ENCODE measurements around the gene FRMD4B. TPM values are rescaled to one million over a fixed set of nuclear protein-coding genes. Genes with fewer than 3 reads are reported as not detected.
"Not testable (repeated sequence)": the region's sequence is repeated elsewhere in the genome, so short reads cannot be mapped to it uniquely, and the experiment has no call there.

FRMD4B gene
- total and polyA plus RNA-seq, 2 donors (not counting 1 experiment from before 2014, with no cell fraction given): 0.86 to 1.2 TPM

- no peak overlapping the region for H3K27ac ChIP-seq (ENCODE audit: insufficient read depth, low read length)
- no peaks in the 10 kb centered on the region for H4K20me1 ChIP-seq (ENCODE audit: control insufficient read depth, extremely low read depth, insufficient read depth, low read length)
- DNase-seq (ENCODE audit: low read depth in 2 of 2): no peak
- no peak overlapping the region for H2AFZ ChIP-seq (ENCODE audit: low read length)
- no peaks in the 10 kb centered on the region for H3K4me1 ChIP-seq (ENCODE audit: control insufficient read depth, extremely low read depth, insufficient read depth, low read length)
- no peaks in the 10 kb centered on the region for H3K36me3 ChIP-seq (ENCODE audit: control insufficient read depth, insufficient read depth, low read length)
- H3K9me3 ChIP-seq (ENCODE audit: control insufficient read depth, insufficient read depth, low read depth, low read length): no peaks in the 10 kb centered on the region
- H3K9ac ChIP-seq (ENCODE audit: insufficient read depth, low read length): no peak overlapping the region
- H3K79me2 ChIP-seq (ENCODE audit: control insufficient read depth, insufficient read depth, low read length): no peaks in the 10 kb centered on the region
- TF ChIP-seq, protein P1, sequence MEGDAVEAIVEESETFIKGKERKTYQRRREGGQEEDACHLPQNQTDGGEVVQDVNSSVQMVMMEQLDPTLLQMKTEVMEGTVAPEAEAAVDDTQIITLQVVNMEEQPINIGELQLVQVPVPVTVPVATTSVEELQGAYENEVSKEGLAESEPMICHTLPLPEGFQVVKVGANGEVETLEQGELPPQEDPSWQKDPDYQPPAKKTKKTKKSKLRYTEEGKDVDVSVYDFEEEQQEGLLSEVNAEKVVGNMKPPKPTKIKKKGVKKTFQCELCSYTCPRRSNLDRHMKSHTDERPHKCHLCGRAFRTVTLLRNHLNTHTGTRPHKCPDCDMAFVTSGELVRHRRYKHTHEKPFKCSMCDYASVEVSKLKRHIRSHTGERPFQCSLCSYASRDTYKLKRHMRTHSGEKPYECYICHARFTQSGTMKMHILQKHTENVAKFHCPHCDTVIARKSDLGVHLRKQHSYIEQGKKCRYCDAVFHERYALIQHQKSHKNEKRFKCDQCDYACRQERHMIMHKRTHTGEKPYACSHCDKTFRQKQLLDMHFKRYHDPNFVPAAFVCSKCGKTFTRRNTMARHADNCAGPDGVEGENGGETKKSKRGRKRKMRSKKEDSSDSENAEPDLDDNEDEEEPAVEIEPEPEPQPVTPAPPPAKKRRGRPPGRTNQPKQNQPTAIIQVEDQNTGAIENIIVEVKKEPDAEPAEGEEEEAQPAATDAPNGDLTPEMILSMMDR (conservative IDR thresholded peaks at IDR 0.05 in 1 of 2, IDR thresholded peaks at IDR 0.05 in 1 of 2; ENCODE audit: low read depth in 1 of 2, low read length in 2 of 2): no peak
- no peak for TF ChIP-seq EZH2 (IDR thresholded peaks at IDR 0.05; ENCODE audit: low read length, missing control alignments)
- no peaks in the 10 kb centered on the region for H3K27me3 ChIP-seq (ENCODE audit: control insufficient read depth, insufficient read depth, low read length)
- H3K4me2 ChIP-seq (ENCODE audit: extremely low read depth, insufficient read depth, low read length): no peak overlapping the region
- H3K4me3 ChIP-seq (replicated peaks in 1 of 4; ENCODE audit: control extremely low read depth in 1 of 4, insufficient read depth in 1 of 4, low read depth in 3 of 4, low read length in 4 of 4): no peak overlapping the region
Measured at GRCh38 chr3:69236812-69237707, 148.8 kb downstream of the FRMD4B start.

DNA sequence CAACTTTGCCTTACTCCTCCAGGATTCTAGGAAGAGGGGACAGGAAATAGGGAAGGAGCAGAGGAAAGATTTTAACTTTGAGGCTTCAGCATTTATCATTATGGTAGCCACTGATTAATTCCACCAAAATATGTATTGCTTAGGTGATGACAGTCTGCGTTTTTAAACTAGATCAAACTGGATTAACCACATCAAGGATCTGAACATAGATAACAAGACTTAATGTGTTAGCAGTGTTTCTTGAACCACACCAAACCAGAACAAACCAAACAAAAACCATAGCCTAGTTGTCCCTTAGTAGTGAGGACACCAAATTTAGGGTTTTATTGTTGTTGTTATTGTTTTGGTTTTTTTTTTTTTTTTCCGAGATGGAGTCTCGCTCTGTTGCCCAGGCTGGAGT is 150.0 kb downstream of the FRMD4B start:
- Histone ChIP-seq H4K20me1 (ENCODE audit: control insufficient read depth, extremely low read depth, insufficient read depth, low read length) (no peaks in the 10 kb centered on the region), H3K4me1 (ENCODE audit: control insufficient read depth, extremely low read depth, insufficient read depth, low read length) (no peaks in the 10 kb centered on the region), H3K27me3 (ENCODE audit: control insufficient read depth, insufficient read depth, low read length) (no peaks in the 10 kb centered on the region), H2AFZ (ENCODE audit: low read length) (no peak overlapping the region), H3K27ac (ENCODE audit: insufficient read depth, low read length) (no peak overlapping the region), H3K9ac (ENCODE audit: insufficient read depth, low read length) (no peak overlapping the region), H3K4me2 (ENCODE audit: extremely low read depth, insufficient read depth, low read length) (no peak overlapping the region), H3K36me3 (ENCODE audit: control insufficient read depth, insufficient read depth, low read length) (no peaks in the 10 kb centered on the region), H3K4me3 (replicated peaks in 1 of 4; ENCODE audit: control extremely low read depth in 1 of 4, insufficient read depth in 1 of 4, low read depth in 3 of 4, low read length in 4 of 4) (no peak overlapping the region), H3K9me3 (ENCODE audit: control insufficient read depth, insufficient read depth, low read depth, low read length) (no peaks in the 10 kb centered on the region), H3K79me2 (ENCODE audit: control insufficient read depth, insufficient read depth, low read length) (no peaks in the 10 kb centered on the region)
- DNase-seq (ENCODE audit: low read depth in 2 of 2): no peak
- TF ChIP-seq, protein P1 (conservative IDR thresholded peaks at IDR 0.05 in 1 of 2, IDR thresholded peaks at IDR 0.05 in 1 of 2; ENCODE audit: low read depth in 1 of 2, low read length in 2 of 2): no peak
- TF ChIP-seq EZH2 (IDR thresholded peaks at IDR 0.05; ENCODE audit: low read length, missing control alignments): no peak

DNA sequence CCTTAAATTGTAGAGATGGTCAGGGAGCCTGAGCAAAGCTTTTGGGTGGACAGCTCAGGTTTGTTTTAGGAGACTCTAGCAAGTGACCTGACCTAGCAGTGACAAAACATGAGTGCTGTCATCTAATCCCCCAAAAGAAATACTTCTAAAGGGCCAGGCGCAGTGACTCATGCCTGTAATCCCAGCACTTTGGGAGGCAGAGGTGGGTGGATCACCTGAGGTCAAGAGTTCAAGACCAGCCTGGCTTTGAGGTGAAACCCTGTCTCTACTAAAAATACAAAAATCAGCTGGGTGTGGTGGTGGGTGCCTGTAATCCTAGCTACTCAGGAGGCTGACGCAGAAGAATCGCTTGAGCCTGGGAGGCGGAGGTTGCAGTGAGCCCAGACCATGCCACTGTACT is 150.7 kb downstream of the FRMD4B start:
- not testable (repeated sequence) for H2AFZ ChIP-seq (ENCODE audit: low read length); H3K79me2 ChIP-seq (ENCODE audit: control insufficient read depth, insufficient read depth, low read length); H3K27ac ChIP-seq (ENCODE audit: insufficient read depth, low read length); H3K27me3 ChIP-seq (ENCODE audit: control insufficient read depth, insufficient read depth, low read length); H3K4me1 ChIP-seq (ENCODE audit: control insufficient read depth, extremely low read depth, insufficient read depth, low read length); DNase-seq (ENCODE audit: low read depth in 2 of 2); H4K20me1 ChIP-seq (ENCODE audit: control insufficient read depth, extremely low read depth, insufficient read depth, low read length); H3K9ac ChIP-seq (ENCODE audit: insufficient read depth, low read length); H3K9me3 ChIP-seq (ENCODE audit: control insufficient read depth, insufficient read depth, low read depth, low read length); H3K36me3 ChIP-seq (ENCODE audit: control insufficient read depth, insufficient read depth, low read length); H3K4me3 ChIP-seq (replicated peaks in 1 of 4; ENCODE audit: control extremely low read depth in 1 of 4, insufficient read depth in 1 of 4, low read depth in 3 of 4, low read length in 4 of 4); H3K4me2 ChIP-seq (ENCODE audit: extremely low read depth, insufficient read depth, low read length)
